GM12875 (cell line): ENCODE results near the gene BANF2.

Source experiments
- H3K4me3 ChIP-seq: one replicate; pipeline ENCODE4 v1.5.1; 2011; ENCODE audit warnings: low read depth, low read length, control low read depth
- TF ChIP-seq, protein P1 (sequence below): IDR thresholded peaks from 2 replicates; pipeline ENCODE4 v1.5.1; 2011; ENCODE audit warnings: low read depth, mild to moderate bottlenecking, control low read depth, inconsistent platforms, low read length, moderate library complexity, borderline replicate concordance; ENCODE audit not compliant: insufficient read depth

Gene BANF2

GRCh38 chr20:17722493-17723300, 22.9 kb downstream of the BANF2 start:
- TF ChIP-seq, protein P1, sequence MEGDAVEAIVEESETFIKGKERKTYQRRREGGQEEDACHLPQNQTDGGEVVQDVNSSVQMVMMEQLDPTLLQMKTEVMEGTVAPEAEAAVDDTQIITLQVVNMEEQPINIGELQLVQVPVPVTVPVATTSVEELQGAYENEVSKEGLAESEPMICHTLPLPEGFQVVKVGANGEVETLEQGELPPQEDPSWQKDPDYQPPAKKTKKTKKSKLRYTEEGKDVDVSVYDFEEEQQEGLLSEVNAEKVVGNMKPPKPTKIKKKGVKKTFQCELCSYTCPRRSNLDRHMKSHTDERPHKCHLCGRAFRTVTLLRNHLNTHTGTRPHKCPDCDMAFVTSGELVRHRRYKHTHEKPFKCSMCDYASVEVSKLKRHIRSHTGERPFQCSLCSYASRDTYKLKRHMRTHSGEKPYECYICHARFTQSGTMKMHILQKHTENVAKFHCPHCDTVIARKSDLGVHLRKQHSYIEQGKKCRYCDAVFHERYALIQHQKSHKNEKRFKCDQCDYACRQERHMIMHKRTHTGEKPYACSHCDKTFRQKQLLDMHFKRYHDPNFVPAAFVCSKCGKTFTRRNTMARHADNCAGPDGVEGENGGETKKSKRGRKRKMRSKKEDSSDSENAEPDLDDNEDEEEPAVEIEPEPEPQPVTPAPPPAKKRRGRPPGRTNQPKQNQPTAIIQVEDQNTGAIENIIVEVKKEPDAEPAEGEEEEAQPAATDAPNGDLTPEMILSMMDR, result no peak
- H3K4me3 ChIP-seq, result no peak overlapping the region

DNA sequence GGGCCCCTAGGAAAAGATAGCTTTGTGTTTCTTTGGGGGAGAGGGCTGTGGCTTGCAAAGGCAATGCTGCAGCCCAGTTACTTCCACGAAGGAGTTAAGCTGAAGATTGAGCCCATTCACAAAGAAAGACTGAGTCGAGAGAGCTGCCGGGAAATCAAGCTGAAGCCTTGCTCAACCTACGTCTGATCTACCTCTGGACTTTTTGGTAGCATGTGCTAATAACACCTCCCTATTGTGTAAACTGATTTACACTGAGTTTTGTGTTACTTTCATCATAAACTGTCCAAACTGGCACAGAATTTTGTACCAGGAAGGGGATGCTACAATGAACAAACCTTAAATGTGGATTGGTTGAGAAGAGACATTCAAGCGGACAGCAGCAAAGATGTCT, 23.5 kb downstream of the BANF2 start:
- H3K4me3 ChIP-seq, result no peak overlapping the region
- TF ChIP-seq, protein P1, result no peak

- no peak overlapping the region for H3K4me3 ChIP-seq
- TF ChIP-seq, protein P1, result no peak
Measured at GRCh38 chr20:17725094-17725835, 25.5 kb downstream of the BANF2 start.

DNA sequence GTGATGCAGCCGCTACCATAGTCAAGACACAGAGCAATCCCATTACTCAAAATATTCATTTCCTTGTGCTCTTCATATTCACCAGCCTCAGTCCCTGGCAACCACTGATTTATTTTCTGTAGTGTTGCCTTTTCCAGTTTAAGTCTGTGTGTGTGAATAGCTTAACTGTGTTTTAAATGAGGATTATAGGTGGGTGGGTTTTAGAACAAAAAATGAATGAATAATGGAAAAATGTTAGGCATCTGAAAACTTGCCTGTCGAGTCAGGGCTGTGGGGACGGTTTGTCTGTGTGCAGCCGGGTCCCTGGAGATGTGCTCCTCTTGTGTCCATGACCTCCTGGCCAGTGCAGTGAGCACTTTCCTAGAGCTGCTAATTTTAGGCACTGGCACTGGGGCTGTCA, 27.1 kb downstream of the BANF2 start:
- TF ChIP-seq, protein P1, result no peak
- H3K4me3 ChIP-seq, result no peak overlapping the region

DNA sequence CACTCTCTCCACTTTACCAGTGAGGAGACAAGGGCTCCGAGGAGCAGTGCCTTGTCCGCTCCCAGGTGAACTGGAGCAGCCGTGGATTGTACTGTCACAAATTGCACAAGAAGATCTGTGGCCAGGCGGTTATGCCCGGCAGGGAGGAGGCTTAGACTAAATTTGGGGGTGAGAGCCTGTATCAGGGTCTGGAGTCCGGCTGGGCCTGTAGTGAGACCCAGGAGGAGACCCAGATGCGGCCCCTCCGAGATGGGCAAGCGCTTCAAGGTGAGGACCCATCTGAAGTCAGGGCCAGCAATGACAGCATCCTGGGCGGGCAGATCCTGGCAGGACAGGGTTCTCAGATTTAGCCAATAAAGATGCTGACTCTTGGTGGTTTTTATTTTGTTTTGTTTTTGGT, 27.6 kb downstream of the BANF2 start:
- H3K4me3 ChIP-seq, result no peak overlapping the region
- TF ChIP-seq, protein P1, result no peak

DNA sequence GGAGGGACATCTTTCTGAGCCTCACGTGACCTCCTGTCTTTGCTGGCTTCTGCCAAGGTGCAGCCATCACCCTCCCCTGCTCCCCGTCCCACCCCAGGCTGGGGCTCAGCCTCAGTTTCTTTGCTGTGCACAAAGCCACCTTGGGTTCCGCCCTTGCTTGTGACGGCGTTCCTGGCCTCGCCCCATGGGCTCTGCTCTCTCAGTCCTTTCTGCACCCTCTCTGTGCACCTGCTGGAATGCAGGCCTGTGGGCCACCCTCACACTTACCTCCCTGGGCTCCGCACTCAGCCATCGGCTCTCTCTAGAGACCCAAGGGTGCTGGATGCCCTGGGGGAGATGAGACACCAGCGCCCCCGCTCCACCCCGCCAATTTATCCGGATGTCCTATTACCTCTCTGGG, 28.3 kb downstream of the BANF2 start:
- no peak overlapping the region for H3K4me3 ChIP-seq
- TF ChIP-seq, protein P1, result no peak
